ENCODE data around the gene SEZ6L2.

DNA sequence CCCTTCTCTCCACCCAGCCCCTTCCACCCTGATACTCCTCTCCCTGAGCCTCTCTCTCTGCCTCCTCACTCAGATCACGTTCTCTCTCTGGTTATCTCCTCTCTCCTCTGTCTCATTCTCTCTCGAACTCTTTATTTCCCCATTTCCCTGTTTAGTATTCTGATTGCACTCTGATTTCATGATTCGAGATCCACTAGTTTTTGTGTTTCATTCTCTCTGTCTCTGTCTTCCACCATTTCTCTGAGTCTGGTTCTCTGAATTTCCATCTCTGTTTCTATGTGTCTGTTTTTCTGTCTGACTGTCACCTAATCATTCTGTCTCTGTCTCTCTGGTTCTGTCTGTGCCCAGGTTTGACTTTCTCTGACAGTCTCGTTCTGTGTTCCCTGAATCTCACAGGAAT lies 2.0 kb downstream of the SEZ6L2 start:
- TF ChIP-seq, protein P1, sequence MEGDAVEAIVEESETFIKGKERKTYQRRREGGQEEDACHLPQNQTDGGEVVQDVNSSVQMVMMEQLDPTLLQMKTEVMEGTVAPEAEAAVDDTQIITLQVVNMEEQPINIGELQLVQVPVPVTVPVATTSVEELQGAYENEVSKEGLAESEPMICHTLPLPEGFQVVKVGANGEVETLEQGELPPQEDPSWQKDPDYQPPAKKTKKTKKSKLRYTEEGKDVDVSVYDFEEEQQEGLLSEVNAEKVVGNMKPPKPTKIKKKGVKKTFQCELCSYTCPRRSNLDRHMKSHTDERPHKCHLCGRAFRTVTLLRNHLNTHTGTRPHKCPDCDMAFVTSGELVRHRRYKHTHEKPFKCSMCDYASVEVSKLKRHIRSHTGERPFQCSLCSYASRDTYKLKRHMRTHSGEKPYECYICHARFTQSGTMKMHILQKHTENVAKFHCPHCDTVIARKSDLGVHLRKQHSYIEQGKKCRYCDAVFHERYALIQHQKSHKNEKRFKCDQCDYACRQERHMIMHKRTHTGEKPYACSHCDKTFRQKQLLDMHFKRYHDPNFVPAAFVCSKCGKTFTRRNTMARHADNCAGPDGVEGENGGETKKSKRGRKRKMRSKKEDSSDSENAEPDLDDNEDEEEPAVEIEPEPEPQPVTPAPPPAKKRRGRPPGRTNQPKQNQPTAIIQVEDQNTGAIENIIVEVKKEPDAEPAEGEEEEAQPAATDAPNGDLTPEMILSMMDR (conservative IDR thresholded peaks at IDR 0.05 in 1 of 2, IDR thresholded peaks at IDR 0.05 in 1 of 2; ENCODE audit: low read depth in 1 of 2, low read length in 2 of 2) = no peak
- no peak for TF ChIP-seq EZH2 (IDR thresholded peaks at IDR 0.05; ENCODE audit: low read length, missing control alignments)
